ENCODE measurements around the gene ZNF837.
"Not testable (repeated sequence)": the region's sequence is repeated elsewhere in the genome, so short reads cannot be mapped to it uniquely, and the experiment has no call there.

ZNF837 gene

GRCh38 chr19:58380662-58381459 is at the start of gene ZNF837:
ZNF837 (minus strand) TSS chr19:58381030; CDS start chr19:58369332, 11,698 bp downstream.
- peak; percentile 95 for DNase-seq (ENCODE audit: low spot score)

- DNase-seq (ENCODE audit: low spot score), result no peak
Measured at GRCh38 chr19:58429745-58430144, 48.9 kb upstream of the ZNF837 start.

- no peak for DNase-seq (ENCODE audit: low spot score)
Measured at GRCh38 chr19:58428617-58429016, 47.8 kb upstream of the ZNF837 start.

- DNase-seq (ENCODE audit: low spot score), result no peak
Measured at GRCh38 chr19:58417071-58417470, 36.2 kb upstream of the ZNF837 start.

- no peak for DNase-seq (ENCODE audit: low spot score)
Measured at GRCh38 chr19:58416604-58417003, 35.8 kb upstream of the ZNF837 start.

GRCh38 chr19:58409010-58409790 is 28.4 kb upstream of the ZNF837 start:
- no peak for DNase-seq (ENCODE audit: low spot score)

GRCh38 chr19:58408152-58409009 is 27.6 kb upstream of the ZNF837 start, which contains the start of gene ZNF584:
ZNF584 (plus strand) TSS chr19:58408649; CDS start chr19:58409148, 499 bp downstream.
- peak; percentile 87 for DNase-seq (ENCODE audit: low spot score)

GRCh38 chr19:58407658-58408151 is 26.9 kb upstream of the ZNF837 start:
- no peak for DNase-seq (ENCODE audit: low spot score)

- DNase-seq (ENCODE audit: low spot score), result no peak
Measured at GRCh38 chr19:58406818-58407657, 26.2 kb upstream of the ZNF837 start.

GRCh38 chr19:58403920-58404478 is 23.2 kb upstream of the ZNF837 start:
- not testable (repeated sequence) for DNase-seq (ENCODE audit: low spot score)

GRCh38 chr19:58401840-58402421 is 21.1 kb upstream of the ZNF837 start:
- no peak for DNase-seq (ENCODE audit: low spot score)

- DNase-seq (ENCODE audit: low spot score), result peak; percentile 98
Measured at GRCh38 chr19:58400916-58401839, 20.3 kb upstream of the ZNF837 start.

GRCh38 chr19:58400316-58400915 is 19.6 kb upstream of the ZNF837 start:
- no peak for DNase-seq (ENCODE audit: low spot score)

GRCh38 chr19:58399903-58400302 is 19.1 kb upstream of the ZNF837 start:
- DNase-seq (ENCODE audit: low spot score), result no peak

- DNase-seq (ENCODE audit: low spot score), result no peak
Measured at GRCh38 chr19:58398545-58398944, 17.7 kb upstream of the ZNF837 start.

GRCh38 chr19:58398087-58398486 is 17.3 kb upstream of the ZNF837 start:
- no peak for DNase-seq (ENCODE audit: low spot score)

- DNase-seq (ENCODE audit: low spot score), result no peak
Measured at GRCh38 chr19:58397533-58398037, 16.8 kb upstream of the ZNF837 start.

GRCh38 chr19:58396691-58397532 is 16.1 kb upstream of the ZNF837 start:
- no peak for DNase-seq (ENCODE audit: low spot score)
